Right renal cortex interstitium (tissue), 3 donors: ENCODE data around the gene ENHO. TPM values are rescaled to one million over a fixed set of nuclear protein-coding genes. Genes with fewer than 3 reads are reported as not detected.
"Not testable (repeated sequence)": the region's sequence is repeated elsewhere in the genome, so short reads cannot be mapped to it uniquely, and the experiment has no call there.

Experiments
- DNase-seq, 3 donors: peaks; one replicate each; pipeline ENCODE4 v3.0.0-alpha.2; 2013; ENCODE audit warnings: low read depth in 3 of 3, low spot score in 2 of 3
- polyA plus RNA-seq, 3 donors: library from polyadenylated mRNA; unstranded; fragments of 120-200 nt; gene quantifications; one replicate each; pipeline ENCODE4 v1.2.1, GENCODE V29; 2013; ENCODE audit not compliant: insufficient read length in 3 of 3

ENHO gene
- polyA plus RNA-seq, 3 donors, result 1.3 to 1.8 (median 1.4) TPM

DNA sequence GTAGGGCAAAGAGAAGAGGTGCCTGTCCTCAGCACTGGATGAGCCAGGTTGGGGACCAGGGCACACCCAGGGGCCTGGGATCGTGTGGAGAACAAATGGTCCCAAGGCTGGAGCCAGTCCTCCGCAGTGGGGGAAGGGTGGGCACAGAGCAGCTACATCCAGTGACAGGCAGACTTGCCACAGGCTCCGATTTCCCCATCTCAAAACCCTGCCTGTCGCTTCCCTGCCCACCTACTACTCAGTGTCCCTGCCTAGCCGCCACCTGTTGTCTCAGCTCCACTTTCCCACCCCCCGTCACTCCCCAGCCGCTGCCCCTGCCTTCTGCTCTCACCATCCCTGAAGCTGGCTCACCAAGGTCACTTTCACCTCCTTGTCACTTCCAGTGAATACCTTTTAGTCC lies 13.9 kb upstream of the ENHO start:
- DNase-seq, result no peak

DNA sequence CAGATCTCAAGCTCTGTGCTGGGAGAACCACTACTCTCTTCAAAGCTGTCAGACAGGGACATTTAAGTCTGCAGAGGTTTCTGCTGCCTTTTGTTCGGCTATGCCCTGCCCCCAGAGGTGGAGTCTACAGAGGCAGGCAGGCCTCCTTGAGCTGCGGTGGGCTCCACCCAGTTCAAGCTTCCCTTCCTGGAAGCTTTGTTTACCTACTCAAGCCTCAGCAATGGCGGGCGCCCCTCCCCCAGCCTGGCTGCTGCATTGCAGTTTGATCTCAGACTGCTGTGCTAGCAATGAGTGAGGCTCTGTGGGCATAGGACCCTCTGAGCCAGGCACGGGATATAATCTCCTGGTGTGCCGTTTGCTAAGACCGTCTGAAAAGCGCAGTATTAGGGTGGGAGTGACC lies 9.3 kb upstream of the ENHO start:
- DNase-seq, result not testable (repeated sequence)

DNA sequence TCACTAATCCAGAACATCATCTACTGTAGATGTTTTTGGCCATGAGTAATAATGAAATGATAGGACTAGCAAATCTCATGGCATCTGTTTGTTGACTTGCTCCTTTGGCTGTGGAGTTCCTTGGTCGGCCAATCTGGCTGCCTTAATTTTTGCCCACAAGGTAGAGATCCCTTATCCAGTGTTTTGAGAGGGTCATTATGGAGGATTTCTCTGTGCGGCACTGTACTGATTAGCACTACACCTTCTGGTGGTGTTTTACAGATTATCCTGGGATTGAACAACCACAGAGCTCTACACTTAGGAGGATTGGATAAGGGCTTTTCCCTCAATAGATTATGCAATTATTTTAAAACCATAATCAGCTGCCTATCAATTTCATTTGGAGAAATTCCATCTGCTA lies 3.2 kb upstream of the ENHO start:
- no peak for DNase-seq

DNA sequence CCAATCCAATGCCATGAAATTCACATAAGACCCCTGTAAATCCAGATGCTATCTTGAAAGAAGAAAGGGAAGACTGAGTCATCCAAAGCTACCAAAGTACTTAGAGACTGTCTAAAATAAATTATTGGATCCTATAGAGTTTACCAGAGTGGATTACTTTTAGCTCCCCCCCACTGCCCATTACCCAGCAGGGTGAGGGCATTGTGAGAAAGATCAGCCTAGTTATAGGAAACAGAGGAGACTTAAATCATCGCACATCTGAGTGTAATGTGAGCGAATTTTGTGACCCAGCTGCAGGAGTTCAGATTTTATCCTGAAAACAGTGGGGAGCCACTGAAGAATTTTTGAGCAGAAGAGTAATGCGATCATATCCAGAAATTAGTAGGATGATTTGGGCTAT lies 1.6 kb upstream of the ENHO start:
- DNase-seq, result no peak

DNA sequence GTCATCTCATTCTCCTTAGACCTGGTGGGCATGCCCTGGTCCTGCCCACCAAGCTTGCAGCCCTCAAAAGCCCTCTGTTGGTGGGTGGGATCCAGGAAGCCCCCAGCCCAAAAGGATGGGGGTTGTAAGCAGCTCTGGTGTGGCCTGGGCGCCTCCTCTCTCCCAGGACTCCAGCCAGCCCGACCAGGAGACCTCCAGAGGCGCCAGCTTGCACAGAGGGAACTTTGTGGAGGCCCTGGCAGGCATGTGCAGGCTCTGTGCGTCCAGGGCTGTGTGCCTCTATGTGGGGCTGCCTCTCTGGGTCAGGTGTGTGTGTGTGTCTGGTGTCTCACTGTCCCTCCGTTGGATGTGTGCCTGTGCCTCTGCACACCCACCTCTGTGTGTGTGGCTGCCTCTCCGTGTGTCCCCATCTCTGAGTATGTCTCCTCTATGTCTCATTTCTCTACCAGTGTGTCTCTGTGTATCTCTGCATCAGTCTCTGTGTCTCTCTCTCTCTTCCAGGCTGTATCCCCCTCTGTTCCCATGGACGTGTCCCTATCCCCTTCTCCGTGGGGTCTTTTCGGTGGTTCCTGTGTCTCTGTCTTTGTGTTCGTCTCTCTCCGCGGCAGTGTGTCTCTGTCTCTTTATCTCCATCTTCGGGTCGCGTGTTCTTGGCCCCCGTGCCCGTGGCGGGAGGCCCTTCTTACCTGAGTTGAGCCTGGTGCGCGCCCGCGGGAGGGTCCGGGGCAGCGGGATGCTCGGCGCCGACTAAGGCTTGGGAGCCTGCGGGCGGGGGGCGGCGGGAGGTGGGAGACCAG lies 501 bp downstream of the ENHO start:
- DNase-seq, result no peak

DNA sequence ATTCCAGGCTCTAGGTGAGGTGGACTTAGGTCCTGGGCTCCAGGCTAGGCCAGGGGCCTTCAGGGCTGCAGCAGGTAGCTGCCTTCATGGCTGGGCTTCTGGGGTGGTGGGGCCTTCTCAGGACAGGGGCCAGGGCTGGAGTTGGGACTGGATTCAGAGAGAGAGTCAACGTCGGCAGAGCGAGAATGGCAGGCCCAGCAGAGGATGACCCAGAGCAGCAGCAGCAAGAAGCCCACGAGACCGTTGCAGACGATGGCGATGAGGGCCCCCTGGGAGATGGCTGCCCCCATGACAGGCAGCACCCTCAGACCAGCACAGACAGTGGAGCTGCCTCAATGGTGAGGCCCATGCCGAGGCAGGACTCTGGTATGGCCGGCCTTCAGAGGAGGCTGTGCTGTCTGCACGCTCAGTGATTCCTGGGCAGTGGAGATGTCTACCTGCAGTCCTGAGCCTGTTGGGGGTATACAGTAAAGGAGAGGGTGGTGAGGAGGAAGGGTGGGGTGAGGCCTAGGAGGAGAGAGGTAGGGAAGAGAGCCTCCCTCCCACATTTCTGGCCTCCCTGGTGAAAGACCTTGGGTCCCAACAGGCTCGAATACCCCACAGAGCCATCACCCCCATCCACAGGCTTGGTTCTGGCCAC lies 1.3 kb downstream of the ENHO start:
- DNase-seq, result no peak

DNA sequence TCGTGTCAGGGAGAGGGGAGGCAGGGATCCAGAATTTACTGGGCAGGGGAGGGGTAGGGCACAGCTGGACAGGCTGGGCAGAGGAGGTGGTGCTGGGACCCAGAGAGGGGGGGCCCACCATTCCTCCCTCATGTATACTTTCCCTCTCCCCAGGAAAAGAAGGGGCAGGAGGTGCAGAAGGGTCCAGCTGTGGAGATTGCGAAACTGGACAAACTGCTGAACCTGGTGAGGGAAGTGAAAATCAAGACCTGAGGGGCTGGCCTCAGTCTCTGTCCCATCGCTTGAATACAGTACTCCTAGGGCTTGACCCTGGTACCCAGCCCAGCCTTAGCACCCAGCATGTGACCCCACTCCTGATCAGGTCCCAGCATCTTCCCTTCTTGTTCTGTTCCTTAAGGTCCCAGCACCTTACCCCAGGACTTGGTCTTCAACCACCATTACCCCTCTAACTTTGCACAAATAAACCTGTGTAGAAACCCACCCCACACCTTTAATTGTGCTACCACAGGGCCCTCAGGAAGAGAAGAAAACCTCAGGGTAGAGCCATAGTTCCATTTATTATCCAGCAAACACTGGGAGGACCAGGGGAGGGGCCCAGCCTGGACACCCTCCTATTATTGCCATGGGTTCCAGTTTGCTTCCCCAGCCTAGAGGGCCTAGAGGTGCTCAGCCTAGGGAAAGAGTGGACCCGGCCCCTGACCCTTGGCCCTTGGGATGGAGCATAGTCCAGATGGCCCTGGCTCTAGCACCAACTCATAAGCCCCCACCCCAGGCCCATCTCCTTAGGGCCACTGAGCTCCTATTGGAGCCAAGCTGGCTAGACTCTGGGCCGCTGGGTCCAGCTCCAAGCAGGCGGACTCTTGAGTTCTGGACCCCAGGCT lies 2.0 kb downstream of the ENHO start:
- no peak for DNase-seq

DNA sequence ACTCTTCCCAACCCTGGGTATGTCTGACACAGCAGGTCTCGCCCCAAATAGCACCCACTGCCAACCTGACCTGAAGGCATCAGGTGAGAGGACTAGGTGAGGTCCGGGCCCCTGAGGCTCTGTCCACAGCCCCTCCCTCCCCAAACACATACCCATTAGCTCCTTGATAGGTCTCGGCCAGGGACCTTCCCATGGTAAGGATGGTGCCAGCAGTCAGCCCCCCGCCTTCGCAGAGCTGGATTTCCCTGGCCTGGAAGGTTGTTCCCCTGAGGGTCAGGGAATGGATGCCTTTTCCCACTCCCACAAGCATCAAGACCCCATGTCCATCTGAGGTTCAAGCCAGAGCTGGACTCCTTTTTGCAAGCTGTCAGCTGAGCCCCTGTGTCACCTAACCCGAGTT lies 2.7 kb downstream of the ENHO start:
- no peak for DNase-seq

DNA sequence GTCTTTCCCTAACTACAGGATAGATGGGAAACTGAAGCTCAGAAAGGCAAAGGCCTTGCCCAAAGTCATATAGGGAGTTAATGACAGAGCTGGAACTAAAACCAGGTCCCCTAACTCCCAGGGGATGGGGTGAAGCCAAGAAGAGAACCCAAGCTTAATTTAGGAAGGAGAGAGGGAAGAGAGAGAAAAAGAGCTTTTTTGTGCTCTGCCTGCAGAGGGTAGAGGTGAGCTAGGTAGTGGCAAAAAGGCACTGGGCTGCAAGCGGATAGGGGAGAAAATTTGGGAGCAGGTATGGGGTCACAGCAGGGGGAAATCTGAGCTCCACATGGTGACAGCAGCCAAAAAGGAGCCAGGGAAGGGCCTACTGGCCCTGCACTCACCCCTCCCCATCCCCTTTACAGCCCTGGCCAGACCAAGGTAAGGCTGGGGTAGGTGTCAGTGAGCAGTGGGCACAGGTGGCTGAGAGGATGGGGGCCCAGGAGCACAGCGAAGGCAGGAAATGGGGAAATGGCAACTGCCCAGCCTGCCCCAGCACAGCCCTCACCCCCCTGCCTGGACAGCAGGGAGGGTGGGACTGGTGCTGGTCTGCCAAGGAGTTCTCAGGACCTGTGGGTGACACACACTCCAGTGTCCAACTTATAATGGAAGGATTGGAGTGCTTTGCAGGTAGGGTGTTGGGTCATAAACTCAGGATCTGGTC lies 3.3 kb downstream of the ENHO start:
- DNase-seq, result no peak

DNA sequence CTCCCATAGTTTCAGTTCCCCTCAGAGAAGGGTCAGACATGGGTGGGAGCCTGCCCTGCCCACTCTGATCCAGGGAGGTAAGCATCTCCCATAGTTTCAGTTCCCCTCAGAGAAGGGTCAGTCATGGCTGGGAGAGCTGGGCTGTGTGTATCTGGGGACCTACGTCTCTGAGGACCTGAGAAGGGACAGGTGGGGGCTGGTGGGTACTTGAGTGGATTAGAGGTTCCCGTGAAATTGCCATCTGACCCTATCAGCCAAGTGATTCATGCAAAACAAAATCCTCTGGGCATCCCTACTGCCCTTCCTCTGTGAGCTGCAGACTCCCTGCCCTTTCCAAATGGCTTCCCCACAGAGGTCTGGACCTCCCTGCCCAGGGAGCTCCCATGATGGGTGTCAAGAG lies 3.9 kb downstream of the ENHO start:
- no peak for DNase-seq

DNA sequence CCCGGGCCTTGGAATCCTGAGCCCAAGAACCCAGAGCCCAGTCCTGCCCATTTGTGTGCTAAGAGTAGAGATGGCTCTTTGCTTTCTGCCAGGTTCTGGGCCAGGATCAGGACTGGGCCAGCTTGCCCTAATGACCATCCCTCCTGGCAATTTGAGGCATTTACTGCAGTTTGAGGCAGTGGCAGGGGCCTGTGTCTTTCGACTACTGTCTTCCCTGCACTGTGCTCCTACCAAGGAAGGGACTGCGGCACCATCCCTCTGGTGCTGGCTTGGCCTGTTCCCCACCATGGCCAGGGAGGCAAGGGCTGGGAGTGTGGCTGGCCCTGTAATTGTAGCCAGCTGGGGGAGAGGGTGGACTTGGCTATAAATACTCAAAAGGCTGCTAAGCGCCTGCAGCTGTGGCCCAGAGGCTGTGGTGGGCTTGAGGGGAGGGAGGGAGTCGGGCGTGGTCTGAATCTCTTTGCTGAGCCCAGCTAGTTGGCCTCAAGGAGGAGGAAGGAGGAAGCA lies 4.6 kb downstream of the ENHO start:
- no peak for DNase-seq

DNA sequence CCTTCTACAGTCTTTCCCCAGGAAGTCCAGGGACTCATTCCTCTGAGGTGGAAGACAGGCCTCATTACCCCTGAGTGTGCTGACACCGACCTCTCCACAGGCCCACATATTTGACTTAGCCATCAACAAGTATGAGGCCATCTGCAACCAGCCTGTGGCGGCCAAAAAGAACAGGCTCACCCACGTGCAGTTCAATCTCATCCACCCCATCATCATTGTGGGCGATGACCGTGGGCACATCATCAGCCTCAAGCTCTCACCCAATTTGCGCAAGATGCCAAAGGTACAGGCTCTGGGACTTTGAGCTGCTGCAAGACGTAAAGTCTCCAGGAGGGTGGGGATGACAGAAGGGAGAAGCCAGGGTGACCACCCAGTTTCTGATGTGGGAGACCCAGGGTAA lies 5.6 kb downstream of the ENHO start:
- DNase-seq, result no peak

DNA sequence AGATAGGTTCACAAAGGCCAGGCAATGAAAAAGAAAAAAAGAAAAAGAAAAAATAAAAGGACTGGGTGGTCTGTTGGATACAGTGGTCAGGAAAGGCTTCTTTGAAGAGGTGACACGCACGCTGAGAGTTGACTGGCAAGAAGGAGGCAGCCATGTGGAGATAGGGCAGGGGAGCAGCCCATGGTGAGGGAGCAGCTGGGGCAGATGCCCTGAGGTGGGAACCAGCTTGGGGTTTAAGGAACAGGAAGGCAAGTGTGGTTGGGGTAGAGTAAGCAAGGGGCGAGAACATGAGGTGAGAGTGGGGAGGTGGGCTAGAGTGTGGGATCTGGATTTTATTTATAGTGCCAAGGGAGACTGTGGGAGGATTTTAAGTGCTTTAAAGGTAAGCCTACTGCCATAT lies 6.8 kb downstream of the ENHO start:
- no peak for DNase-seq

DNA sequence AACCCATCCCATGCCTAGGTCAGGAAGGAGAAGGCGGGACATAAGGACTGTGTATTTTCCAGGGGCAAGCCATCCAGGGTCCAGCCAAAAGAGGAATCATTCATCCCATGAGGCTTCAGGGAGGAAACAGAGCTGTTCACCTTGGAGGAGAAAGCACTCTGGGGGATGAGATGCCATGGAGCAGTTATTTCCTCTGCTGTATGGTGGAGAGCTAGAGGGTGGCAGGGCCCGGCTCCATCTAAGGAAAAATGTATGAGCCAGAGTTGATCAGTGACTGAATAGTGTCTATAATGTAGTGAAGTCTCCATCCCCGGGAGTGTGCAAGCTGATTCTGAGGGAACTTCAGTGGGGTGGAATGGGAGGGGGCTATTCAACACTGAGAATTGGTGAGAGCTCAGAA lies 8.0 kb downstream of the ENHO start:
- no peak for DNase-seq

DNA sequence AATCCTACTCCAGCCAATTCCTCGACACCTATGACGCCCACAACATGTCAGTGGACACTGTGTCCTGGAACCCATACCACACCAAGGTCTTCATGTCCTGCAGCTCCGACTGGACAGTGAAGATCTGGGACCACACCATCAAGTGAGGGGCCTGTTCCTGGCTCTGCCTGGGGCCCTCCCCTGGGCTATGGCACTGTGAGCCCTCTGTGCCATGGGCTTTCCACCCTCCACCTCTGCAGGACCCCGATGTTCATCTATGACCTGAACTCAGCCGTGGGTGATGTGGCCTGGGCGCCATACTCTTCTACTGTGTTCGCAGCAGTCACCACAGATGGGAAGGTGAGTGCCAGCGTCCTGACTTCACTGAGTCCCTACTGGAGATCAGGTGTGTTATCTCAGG lies 8.4 kb downstream of the ENHO start:
- DNase-seq, result no peak

DNA sequence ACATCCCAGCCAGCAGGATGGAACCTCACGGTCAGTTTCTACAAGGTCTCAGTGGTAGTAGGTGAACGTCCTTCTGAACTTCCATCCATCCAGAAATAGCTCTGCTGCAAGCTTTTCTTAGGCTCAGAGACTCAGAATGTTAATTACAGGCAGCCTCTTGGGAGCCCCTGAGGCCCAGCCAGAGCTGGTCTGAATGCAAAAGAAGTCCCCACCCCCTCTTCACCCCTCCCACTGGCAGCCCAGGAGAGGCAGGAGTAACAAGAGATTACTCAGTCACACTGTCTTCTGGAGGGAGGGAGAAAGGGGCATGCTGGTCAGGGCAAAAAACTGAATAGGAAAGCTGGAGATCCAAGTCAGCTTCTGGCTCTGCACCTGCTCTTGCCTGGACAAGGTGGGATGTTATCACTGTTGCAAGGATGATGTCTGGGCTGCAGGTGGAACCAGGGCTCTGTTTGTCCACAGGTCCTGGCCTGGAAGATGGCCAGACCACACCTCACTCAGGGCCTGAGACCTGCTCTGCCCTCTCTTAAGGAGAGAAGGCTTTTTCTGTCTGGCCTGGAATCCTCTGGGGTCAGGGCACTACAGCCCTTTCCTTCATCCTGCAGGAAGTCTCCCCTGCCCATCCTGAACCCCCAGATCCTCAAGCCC lies 9.1 kb downstream of the ENHO start:
- no peak for DNase-seq

DNA sequence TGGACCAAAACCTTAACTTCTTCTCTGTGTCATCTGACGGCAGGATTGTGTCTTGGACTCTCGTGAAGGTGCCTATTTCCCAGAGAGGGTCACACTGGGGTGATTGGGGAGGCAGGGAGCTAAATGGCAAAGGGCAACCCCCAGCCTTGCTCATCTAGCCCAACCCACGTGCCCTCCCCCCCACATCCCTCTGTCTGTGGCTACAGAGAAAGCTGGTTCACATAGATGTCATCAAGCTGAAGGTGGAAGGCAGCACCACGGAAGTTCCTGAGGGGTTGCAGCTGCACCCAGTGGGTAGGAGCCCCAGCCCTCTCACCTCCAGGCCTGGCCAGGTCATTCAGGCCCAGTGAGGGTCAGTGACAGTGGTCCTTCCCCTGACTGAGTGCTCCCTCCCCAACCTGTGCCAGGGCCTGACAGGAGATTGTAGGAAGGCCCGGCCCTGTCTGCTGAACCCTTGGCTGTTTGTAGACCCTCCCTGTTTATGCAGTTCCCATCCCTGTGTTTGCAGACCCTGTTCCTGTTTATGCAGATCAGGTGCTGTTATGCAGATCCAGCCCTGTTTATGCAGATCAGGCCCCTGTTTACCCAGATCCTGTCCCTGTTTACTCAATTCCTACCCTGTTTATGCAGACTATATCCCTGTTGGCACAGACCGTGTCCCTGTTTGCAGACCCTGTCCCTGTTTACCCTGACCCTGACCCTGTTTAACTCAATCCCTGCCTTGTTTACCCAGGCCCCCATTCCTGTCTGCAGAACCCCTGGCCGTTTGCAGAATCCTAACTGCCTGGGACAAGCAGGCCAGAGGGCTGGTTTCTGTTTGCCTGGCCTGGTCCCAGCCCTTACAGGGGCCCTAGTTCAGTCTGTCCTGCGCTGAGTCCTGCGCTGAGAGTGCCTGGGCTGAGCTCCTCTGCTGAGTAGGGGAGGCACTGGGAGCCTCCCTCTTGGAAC lies 10.4 kb downstream of the ENHO start:
- no peak for DNase-seq

DNA sequence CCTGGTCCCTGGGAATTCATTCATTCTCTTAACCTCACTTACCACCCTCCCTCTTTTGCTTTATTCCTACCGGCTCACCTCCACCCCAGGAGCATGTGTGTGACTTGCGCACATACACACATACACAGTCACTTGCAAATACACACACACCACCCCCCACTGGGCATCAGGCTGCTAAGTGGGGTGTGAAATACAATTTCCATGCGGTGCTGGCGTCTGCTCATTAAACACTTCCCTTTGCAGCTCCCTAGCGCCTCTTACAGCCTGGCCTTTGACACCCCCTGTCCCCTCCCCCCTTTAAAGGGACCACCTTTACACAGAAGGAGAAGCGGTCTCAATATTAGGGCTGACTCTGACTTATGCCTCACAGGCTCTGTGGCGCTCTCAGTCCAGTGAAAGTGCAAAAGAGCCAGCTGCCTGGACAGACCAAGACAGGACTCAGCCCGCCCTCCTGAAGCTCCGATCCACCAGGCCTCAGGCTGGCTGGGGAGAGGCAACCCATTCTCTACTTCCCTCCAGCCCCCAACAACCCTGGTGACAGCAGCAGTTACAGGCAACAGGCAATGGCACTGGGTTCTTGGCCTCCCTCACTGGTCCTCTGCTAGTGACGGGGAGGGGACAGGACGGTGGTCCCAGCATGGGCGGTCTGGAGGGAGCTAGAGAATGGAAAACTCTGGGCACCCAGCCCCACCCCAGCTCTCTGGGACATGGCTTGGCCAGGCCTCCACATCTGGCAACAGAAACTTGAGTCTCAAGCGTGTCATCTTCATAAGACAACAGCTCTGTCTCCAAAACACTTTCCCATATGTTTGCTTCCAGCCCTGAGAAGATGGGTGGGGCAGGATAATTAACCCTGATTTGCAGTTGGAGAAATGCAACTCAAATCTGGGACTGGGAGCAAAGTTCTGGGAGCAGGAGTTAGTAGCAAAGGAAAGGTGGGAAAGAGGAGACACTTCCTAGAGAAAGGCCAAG lies 12.0 kb downstream of the ENHO start:
- DNase-seq, result no peak
